Measurements from ENCODE around the gene SORCS3. TPM values are rescaled to one million over a fixed set of nuclear protein-coding genes. Genes with fewer than 3 reads are reported as not detected.

The SORCS3 gene
- total RNA-seq, 1 experiment from 2014 or later = not detected

DNA sequence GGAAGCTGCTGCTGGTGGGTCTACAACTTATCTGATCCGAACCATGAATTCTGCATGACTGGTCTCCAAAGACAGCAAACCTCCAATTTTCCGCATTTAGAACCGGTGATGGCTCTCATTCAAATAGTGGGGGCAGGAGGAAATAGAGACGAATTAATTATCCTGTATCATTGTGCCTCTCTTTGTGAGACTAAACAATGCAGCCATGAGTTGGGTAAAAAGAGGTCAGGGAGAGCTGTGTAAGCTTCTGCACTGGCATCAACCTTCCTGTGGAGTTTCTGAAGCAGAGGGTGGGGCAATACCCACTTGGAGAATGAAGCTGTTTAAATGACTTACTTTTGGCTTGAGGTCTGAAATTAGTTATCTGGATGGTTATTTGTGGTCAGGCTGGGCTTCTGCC lies 266.4 kb downstream of the SORCS3 start:
- CTCF ChIA-PET = no interaction called here

GRCh38 chr10:104908581-104908980 lies 267.5 kb downstream of the SORCS3 start:
- DNase-seq (ENCODE audit: low read depth, low spot score) = no peak
- H2AFZ ChIP-seq (ENCODE audit: low read depth, low read length, poor library complexity, severe bottlenecking) = no peak overlapping the region
- no peaks in the 10 kb centered on the region for H3K9me2 ChIP-seq (ENCODE audit: insufficient read depth)
- peaks cover 80% of the 10 kb centered on the region for H3K27me3 ChIP-seq (ENCODE audit: insufficient read depth, low read length)
- H3K4me2 ChIP-seq (ENCODE audit: low read length) = no peak overlapping the region
- H4K20me1 ChIP-seq (ENCODE audit: insufficient read depth) = no peaks in the 10 kb centered on the region
- no peaks in the 10 kb centered on the region for H3K4me1 ChIP-seq (ENCODE audit: control insufficient read depth in 1 of 2, insufficient read depth in 2 of 2, low read length in 2 of 2)
- H3K9ac ChIP-seq (ENCODE audit: low read length) = no peak overlapping the region
- no peak overlapping the region for H3K27ac ChIP-seq (ENCODE audit: low read depth, low read length)
- CTCF ChIA-PET = interaction anchor here (1.2 kb wide), 1 partner anchor 16 kb away, joined by 4 read pairs; no protein-coding TSS in a partner anchor
- RAD21 ChIA-PET (ENCODE audit: low non-redundant PET in 1 of 2, low total read pairs in 2 of 2, uncharacterized antibody in 2 of 2, unreplicated experiment in 2 of 2) = no interaction called here
- H3K4me3 ChIP-seq (replicated peaks in 1 of 2; ENCODE audit: low read depth in 1 of 2, low read length in 2 of 2) = no peak overlapping the region
- no peaks in the 10 kb centered on the region for H3K9me3 ChIP-seq (ENCODE audit: control insufficient read depth in 1 of 2, insufficient read depth in 1 of 2, low read depth in 1 of 2, low read length in 2 of 2)
- intact Hi-C loops (cut with micrococcal nuclease) = no loop called here
- H3K36me3 ChIP-seq (ENCODE audit: control insufficient read depth in 1 of 2, insufficient read depth in 2 of 2, low read length in 2 of 2) = no peaks in the 10 kb centered on the region
- BruUV-seq (replicated peaks) = no TSS peak
- no peaks in the 10 kb centered on the region for H3K79me2 ChIP-seq (ENCODE audit: insufficient read depth, low read length)
- no peak for ATAC-seq
- POLR2A ChIA-PET = no interaction called here
- TF ChIP-seq MAX (IDR thresholded peaks at IDR 0.05) = no peak
- no peak for TF ChIP-seq TCF7L2 (IDR thresholded peaks at IDR 0.05; ENCODE audit: borderline replicate concordance, extremely low read depth, insufficient read depth, insufficient read length)
- no peak for TF ChIP-seq EGR1 (IDR thresholded peaks at IDR 0.05; ENCODE audit: low read depth)
- no peak for TF ChIP-seq CEBPB (IDR thresholded peaks at IDR 0.05; ENCODE audit: low read depth)
- TF ChIP-seq JUND (IDR thresholded peaks at IDR 0.05) = no peak
- no peak for TF ChIP-seq ELF1 (IDR thresholded peaks at IDR 0.05; ENCODE audit: borderline replicate concordance, low read depth)
- no peak for TF ChIP-seq EZH2phosphoT487 (IDR thresholded peaks at IDR 0.05; ENCODE audit: borderline replicate concordance)
- TF ChIP-seq, protein P1, sequence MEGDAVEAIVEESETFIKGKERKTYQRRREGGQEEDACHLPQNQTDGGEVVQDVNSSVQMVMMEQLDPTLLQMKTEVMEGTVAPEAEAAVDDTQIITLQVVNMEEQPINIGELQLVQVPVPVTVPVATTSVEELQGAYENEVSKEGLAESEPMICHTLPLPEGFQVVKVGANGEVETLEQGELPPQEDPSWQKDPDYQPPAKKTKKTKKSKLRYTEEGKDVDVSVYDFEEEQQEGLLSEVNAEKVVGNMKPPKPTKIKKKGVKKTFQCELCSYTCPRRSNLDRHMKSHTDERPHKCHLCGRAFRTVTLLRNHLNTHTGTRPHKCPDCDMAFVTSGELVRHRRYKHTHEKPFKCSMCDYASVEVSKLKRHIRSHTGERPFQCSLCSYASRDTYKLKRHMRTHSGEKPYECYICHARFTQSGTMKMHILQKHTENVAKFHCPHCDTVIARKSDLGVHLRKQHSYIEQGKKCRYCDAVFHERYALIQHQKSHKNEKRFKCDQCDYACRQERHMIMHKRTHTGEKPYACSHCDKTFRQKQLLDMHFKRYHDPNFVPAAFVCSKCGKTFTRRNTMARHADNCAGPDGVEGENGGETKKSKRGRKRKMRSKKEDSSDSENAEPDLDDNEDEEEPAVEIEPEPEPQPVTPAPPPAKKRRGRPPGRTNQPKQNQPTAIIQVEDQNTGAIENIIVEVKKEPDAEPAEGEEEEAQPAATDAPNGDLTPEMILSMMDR (IDR thresholded peaks at IDR 0.05 in 2 of 3, conservative IDR thresholded peaks at IDR 0.05 in 1 of 3; ENCODE audit: borderline replicate concordance in 1 of 3, insufficient read depth in 1 of 3, low read depth in 2 of 3, low read length in 2 of 3) = no peak
- TF ChIP-seq CBX3 (IDR thresholded peaks at IDR 0.05; ENCODE audit: low read depth) = no peak
- TF ChIP-seq ZNF274 (IDR thresholded peaks at IDR 0.05; ENCODE audit: low read depth, low read length) = no peak
- TF ChIP-seq SRF (IDR thresholded peaks at IDR 0.05; ENCODE audit: low read depth) = no peak
- TF ChIP-seq FOSL1 (IDR thresholded peaks at IDR 0.05; ENCODE audit: low read depth) = no peak

More for the DNA sequence above, 266.4 kb downstream of the SORCS3 start:
- Histone ChIP-seq H3K27me3 (ENCODE audit: insufficient read depth, low read length) (peaks cover 74% of the 10 kb centered on the region), H3K36me3 (ENCODE audit: control insufficient read depth in 1 of 2, insufficient read depth in 2 of 2, low read length in 2 of 2) (no peaks in the 10 kb centered on the region), H3K4me2 (ENCODE audit: low read length) (no peak overlapping the region), H3K9me2 (ENCODE audit: insufficient read depth) (no peaks in the 10 kb centered on the region), H3K4me3 (replicated peaks in 1 of 2; ENCODE audit: low read depth in 1 of 2, low read length in 2 of 2) (no peak overlapping the region), H3K27ac (ENCODE audit: low read depth, low read length) (no peak overlapping the region), H4K20me1 (ENCODE audit: insufficient read depth) (no peaks in the 10 kb centered on the region), H3K79me2 (ENCODE audit: insufficient read depth, low read length) (no peaks in the 10 kb centered on the region), H3K9me3 (ENCODE audit: control insufficient read depth in 1 of 2, insufficient read depth in 1 of 2, low read depth in 1 of 2, low read length in 2 of 2) (no peaks in the 10 kb centered on the region), H3K4me1 (ENCODE audit: control insufficient read depth in 1 of 2, insufficient read depth in 2 of 2, low read length in 2 of 2) (no peaks in the 10 kb centered on the region), H2AFZ (ENCODE audit: low read depth, low read length, poor library complexity, severe bottlenecking) (no peak overlapping the region), H3K9ac (ENCODE audit: low read length) (no peak overlapping the region)
- ATAC-seq (no peak), DNase-seq (ENCODE audit: low read depth, low spot score) (no peak)
- POLR2A ChIA-PET = no interaction called here
- TF ChIP-seq MAX (IDR thresholded peaks at IDR 0.05) (no peak), YY1 (IDR thresholded peaks at IDR 0.05; ENCODE audit: extremely low read depth, insufficient replicate concordance, low read depth, low read length) (no peak), RAD21 (IDR thresholded peaks at IDR 0.05; ENCODE audit: low read depth) (no peak), EGR1 (IDR thresholded peaks at IDR 0.05; ENCODE audit: low read depth) (no peak)
- TF ChIP-seq, protein P1 (IDR thresholded peaks at IDR 0.05 in 2 of 3, conservative IDR thresholded peaks at IDR 0.05 in 1 of 3; ENCODE audit: borderline replicate concordance in 1 of 3, insufficient read depth in 1 of 3, low read depth in 2 of 3, low read length in 2 of 3) = no peak
- BruUV-seq (replicated peaks) = no TSS peak
- intact Hi-C loops (cut with micrococcal nuclease) = no loop called here
- RAD21 ChIA-PET (ENCODE audit: low non-redundant PET in 1 of 2, low total read pairs in 2 of 2, uncharacterized antibody in 2 of 2, unreplicated experiment in 2 of 2) = no interaction called here
